ENCODE results near the gene NXF1.
"Not testable (repeated sequence)": the region's sequence is repeated elsewhere in the genome, so short reads cannot be mapped to it uniquely, and the experiment has no call there.

Gene NXF1

DNA sequence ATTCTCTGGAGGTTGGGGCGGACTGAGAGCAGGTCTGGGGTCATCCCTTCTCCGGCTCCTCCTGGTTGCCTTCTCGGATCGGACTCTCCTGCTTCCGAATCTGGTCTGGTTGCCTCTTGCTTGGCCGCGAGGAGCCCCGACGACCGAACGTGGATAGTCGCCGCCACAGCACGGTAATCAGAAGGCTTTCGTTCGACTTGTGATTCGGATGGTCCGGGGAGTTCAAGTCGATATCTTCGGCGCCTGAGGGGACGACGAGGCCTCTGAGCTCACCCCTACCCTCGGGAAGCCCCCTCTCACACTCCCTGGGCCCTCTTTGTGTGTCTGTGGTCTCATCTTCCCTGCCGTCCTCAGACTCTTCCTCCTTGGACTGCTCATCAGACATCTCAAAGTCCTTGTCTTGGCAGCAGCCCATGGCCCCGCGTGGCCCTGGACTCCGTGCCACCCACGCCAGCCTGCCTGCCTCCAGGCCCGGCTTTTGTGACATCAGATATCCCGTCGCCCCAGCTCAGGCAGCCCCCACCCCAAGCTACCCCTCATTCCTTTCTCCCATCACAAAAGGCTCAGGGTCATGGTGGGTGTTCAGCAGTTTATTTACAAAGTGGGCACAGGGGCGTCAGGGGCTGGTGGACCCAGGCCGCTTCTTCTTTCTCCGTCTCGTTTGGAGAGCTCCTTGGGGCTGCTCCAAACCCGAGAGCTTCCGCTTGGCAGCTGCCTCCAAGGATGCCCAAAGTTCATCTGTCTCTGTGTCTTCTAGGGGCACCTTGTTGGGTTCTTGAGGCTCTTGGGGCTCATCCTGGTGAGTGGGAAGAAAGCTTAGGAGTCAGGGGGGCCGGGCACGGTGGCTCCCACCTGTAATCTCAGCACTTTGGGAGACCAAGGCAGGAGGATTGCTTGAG is 27.3 kb upstream of the NXF1 start, which contains the start of gene TEX54:
Gene TEX54, minus strand, starts transcription at position 506 of the 899 bp plus-strand sequence.
- DNase-seq (ENCODE audit: low read depth in 2 of 2): no peak

- peak; percentile 98 to 100 for DNase-seq (ENCODE audit: low read depth in 2 of 2)
These were observed 26.5 kb upstream of the NXF1 start, which contains the start of gene STX5 for GRCh38 chr11:62831520-62832335. Gene STX5, minus strand, starts transcription at chr11:62832051. Its CDS starts 808 bp downstream, at chr11:62831243.

DNA sequence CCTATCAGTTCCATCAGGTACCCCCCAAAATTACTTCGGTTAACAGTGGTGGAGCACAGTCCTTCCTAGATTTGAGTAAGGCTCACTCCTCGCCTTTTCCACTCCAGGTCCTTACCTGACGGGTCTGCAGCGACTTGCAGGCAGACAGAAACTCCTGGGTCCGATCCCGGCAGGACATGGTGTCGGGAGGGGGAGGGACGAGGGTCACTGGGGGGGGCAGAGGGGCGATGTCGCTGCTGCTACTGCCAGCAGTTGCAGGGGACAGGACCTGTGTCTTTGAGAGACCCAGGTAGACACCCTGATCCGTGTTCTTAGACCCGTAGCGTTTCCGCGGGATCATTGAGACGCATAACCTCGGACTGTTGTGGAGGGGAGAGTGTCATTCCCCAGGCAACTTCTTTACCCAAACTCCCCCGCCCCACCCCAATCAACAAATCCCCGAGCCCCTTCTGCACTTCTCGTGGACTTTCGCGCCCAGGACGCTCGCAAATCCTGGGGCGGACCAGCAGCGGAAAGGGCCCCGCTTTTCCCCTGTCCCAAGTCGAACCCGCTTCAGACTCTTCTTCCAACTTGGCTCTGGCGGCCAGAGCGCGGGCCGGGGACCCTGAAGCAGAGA is 25.8 kb upstream of the NXF1 start:
- DNase-seq (ENCODE audit: low read depth in 2 of 2): no peak

GRCh38 chr11:62828130-62828529 is 22.9 kb upstream of the NXF1 start:
- DNase-seq (ENCODE audit: low read depth in 2 of 2): not testable (repeated sequence)

- DNase-seq (ENCODE audit: low read depth in 2 of 2): no peak
These were observed 18.4 kb upstream of the NXF1 start for GRCh38 chr11:62823677-62824076.

GRCh38 chr11:62817129-62817528 is 11.9 kb upstream of the NXF1 start:
- DNase-seq (ENCODE audit: low read depth in 2 of 2): no peak

DNA sequence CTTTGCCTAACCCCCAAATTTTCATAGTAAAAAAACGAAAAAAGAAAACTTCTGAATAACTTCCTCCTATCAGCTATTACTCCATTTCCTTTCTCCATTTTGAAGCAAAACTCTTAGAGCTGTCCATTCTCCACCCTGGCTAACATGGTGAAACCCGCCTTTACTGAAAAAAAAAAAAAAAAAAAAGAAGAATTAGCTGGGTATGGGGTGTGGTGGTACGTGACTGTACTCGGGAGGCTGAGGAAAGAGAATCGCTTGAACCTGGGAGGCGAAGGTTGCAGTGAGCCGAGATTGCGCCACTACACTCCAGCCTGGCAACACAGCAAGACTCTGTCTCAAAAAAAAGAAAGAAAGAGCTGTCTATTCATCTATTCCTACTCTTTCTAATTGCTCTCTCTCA is 11.3 kb upstream of the NXF1 start:
- no peak for DNase-seq (ENCODE audit: low read depth in 2 of 2)

GRCh38 chr11:62811659-62812058 is 6.4 kb upstream of the NXF1 start:
- DNase-seq (ENCODE audit: low read depth in 2 of 2): no peak

DNA sequence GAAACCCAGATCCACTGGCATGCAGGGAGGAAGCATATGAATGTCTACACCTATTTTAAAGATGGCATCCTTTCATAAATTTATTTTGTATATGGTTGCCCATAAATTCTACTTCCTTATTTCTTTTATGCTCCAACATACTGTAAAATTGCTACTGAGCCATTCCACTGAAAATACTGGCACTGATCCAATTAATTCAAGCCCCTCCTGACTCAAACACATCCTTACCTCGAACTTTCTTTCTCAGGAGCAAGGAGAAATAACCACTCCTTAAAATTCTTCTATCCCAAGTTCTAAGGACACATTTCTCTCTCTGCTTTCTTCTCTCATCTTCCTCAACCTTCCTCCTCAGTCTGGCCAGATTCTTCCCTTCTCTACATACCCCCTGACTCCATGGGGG is 5.5 kb upstream of the NXF1 start:
- DNase-seq (ENCODE audit: low read depth in 2 of 2): no peak

DNA sequence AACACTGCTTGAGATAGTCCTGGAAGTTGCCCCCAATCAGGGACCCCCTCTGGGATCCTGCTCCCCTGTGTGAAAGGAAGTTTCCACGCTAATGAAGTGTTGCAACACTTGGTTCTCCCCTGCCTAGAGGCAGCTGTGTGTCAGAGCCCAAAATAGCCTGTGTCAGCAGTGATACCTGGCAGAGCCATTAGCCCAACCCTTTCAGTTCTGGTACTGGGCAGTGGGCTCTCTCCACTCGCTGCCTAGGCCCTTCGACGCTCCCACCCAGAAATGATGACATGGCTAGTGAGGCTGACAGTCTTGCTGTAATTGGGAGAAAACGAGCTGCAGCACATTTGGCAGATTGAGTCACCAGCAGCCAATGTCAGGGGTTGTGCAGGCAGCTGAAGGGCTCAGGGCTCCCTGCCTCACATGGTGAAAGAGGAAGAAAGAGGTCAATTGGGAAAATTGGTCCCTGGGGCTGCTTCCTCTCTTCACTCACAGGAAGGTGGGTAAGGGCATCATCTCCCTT is 1.4 kb upstream of the NXF1 start:
- DNase-seq (ENCODE audit: low read depth in 2 of 2): no peak

DNA sequence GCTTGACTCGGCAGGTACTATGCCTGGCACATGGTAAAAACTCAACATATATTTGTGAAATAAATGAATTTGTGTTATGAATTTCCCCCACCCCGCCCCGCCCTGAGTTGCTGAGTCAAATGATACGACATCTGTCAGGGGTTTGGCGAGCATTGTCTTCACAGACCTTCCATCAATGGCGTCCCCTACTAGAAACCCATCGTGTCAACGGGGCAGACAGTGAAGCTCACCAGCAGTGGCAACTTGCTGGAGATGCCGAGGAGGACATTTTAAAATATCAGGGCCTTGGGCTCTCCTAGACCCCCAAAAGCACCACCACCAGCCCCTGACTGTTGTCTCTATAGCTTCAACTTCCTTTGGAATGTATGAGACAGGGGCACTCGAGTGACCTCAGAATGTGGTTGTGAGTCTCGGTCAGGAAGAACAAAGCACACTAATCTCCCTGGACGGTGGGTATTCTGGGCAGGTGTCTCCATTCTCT is 761 bp upstream of the NXF1 start:
- DNase-seq (ENCODE audit: low read depth in 2 of 2): no peak

DNA sequence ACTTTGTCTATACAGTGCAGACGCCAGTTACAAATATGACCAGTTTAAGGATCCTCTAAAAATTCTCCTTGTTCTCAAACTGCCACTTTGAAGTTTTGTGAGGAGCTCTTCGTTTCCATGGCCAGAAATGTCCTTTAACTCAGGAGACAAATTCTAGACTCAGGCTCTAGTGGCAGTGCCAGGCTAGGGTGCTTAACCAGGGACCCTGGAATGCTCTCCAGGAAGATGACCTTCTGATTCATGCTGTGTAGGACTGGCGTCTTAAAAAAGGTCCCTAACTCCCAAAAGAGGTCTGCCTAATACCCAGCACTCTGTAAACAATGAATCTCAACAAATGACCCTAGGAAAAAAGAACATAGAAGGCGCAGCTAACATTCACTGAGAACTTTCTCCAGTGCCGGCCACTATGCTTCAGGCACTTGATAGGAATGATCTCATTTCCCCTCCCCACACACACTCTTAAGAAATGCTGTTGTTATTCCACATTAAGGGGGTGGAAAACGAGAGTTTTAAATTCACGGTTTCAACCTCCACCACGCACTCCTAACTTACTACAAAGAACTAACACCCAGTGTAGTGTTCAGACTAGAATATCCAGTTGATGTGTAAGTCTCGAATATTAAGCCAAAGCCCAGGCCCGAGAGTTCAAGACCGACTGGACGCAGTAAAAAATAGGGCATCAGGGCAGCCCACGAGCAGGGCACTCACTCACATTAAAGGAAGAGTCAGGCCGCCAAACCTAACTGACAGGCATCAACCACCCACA is 747 bp downstream of the NXF1 start:
- DNase-seq (ENCODE audit: low read depth in 2 of 2): no peak

DNA sequence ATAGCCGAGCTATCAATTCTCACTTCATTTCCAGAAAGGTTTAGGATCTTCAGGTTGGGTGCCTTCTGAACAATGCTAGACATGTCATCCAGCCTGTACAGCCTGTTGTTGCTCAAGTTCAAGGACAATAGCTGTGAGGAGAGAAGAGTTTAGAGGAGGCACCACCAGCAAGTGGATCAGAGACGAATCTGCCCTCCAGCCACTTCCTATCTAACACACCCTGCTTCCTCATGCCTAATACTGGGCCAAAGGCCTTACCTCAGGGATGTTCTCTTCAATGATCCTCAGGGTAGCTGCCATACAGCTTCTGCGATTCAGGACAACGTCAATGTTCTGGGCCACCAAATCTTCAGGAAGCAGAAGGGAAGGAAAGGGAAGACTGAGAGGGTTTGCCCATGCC is 4.2 kb downstream of the NXF1 start:
- no peak for DNase-seq (ENCODE audit: low read depth in 2 of 2)

- DNase-seq (ENCODE audit: low read depth in 2 of 2): no peak
These were observed 5.8 kb downstream of the NXF1 start for GRCh38 chr11:62799486-62799885.

GRCh38 chr11:62796281-62796680 is 9.0 kb downstream of the NXF1 start:
- no peak for DNase-seq (ENCODE audit: low read depth in 2 of 2)

DNA sequence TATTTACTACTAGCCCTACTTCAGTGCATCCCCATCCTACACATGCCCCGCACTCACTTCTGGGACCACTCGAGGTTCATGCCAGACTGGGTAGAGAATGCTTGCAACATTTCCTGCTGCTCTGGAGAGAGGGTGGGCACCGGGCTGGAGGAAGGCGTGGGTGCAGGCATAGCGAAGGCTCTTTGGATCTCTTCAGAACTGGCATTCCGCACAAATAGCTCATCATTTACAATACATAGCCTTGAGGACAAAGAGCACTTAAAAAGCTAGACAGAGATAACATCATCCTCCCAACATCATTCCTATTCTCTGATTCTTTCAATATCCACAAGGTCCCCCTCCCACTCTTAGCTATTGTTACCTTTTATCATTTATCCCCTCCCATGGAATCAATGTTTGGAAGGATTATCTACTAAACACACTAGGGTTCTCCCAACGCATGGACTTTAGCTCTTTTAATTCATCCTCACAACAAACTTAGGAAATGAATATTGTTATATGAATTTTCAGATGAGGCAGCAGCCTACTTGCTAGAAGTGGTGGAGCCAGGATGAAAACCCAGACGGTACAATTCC is 11.0 kb downstream of the NXF1 start:
- DNase-seq (ENCODE audit: low read depth in 2 of 2): no peak

DNA sequence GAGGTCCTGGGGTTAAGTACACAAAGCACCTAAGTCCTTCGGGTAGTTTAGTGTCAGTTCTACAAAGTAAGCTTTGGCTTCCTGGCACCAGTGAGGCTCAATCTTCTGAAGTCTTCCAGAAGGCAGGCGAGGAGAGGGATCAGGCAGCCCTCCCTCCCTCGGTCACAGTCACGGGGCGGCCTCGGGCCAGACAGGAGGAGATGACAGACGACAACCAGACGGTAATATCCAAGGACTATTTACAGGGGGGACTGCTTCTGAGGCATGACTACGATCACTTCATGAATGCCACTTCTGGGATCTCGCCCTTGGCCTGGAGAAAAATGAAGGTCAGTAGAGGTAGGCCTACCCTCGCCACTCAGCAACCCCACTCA is 13.1 kb downstream of the NXF1 start:
- DNase-seq (ENCODE audit: low read depth in 2 of 2): no peak

DNA sequence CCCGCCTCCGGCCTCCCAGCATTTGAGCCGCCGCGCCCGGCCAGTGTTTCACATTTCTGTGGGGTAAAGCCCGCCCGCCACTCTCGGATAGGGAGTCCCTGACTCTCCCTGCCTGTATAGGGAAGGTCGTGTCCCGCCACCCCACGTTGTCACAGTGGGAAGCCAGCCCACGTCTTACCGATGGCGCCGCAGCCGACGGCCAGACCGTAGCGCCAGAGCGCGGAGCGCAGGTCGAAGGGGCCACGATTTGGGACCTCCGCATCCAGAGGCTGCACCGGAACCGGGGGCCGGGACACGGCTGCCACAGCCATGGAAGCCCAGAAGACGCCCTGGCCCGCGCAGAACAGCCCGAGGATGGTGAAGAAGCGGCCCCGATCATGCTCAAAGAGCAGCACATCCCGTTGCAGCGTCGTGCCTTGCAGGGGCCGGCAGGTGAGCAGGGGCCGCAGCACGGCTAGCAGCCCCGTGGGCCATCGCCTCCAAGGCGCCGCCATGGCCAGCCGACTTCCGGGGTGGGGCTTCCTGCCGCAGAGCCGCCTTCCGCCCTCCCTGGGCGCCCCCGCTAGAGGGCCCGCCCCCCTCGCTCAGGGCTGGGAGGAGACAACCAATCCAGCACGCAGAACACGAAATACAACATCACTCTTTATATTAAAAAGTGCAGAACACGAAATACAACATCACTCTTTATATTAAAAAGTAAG is 13.6 kb downstream of the NXF1 start, which contains the start of gene TMEM223:
Gene TMEM223, minus strand, starts transcription at position 506 of the 701 bp plus-strand sequence. Its CDS starts 12 bp downstream, at position 494.
- peak; percentile 78 to 89 for DNase-seq (ENCODE audit: low read depth in 2 of 2)

GRCh38 chr11:62789576-62789975 is 15.7 kb downstream of the NXF1 start:
- DNase-seq (ENCODE audit: low read depth in 2 of 2): no peak

- no peak for DNase-seq (ENCODE audit: low read depth in 2 of 2)
These were observed 16.2 kb downstream of the NXF1 start for GRCh38 chr11:62788991-62789390.
